Panc1 (cell line): Measurements from ENCODE around the gene ARMCX1.

Source experiments
- POLR2AphosphoS5 ChIP-seq: IDR thresholded peaks from 2 replicates; pipeline ENCODE4 v1.6.1; 2012; ENCODE audit warnings: mild to moderate bottlenecking, low read depth, low read length, moderate library complexity
- SIN3A ChIP-seq: IDR thresholded peaks from 2 replicates; pipeline ENCODE4 v1.6.1; 2012; ENCODE audit warnings: low read depth, mild to moderate bottlenecking, low read length, moderate library complexity, borderline replicate concordance; ENCODE audit not compliant: insufficient read depth
- TF ChIP-seq, protein P1 (sequence below): fragments of 450-650 bp; IDR thresholded peaks from 2 replicates; pipeline ENCODE4 v1.5.1; 2017; ENCODE audit warnings: mild to moderate bottlenecking
- TF ChIP-seq, protein P2 (sequence below), 2 experiments: IDR thresholded peaks; 2 replicates each; pipeline ENCODE4 v1.6.1; 2011 to 2012; ENCODE audit warnings: low read depth in 2 of 2, control low read depth in 1 of 2, low read length in 1 of 2, mild to moderate bottlenecking in 1 of 2, moderate library complexity in 1 of 2; ENCODE audit not compliant: insufficient read depth in 1 of 2

DNA sequence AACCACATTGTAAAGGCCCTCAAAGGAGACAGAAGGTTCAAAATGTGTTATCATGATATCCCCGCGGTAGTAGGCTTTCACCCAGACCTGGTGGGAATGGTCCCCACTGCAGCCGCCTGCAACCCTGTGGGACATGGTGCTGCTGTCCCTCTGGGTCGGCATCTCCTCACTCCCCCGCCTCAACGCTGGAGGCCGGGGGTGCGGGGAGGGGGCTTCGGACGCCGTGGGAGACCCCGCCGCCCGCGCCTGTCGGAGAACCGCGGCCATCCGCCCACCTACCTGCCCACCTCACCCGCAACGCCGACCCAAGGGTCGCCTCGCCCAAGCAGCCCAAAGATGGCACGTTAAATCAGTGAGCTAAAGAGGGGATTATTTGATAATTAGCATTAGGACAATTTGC, 11.2 kb upstream of the ARMCX1 start:
- TF ChIP-seq POLR2AphosphoS5 (no peak), SIN3A (no peak)
- TF ChIP-seq, protein P1, sequence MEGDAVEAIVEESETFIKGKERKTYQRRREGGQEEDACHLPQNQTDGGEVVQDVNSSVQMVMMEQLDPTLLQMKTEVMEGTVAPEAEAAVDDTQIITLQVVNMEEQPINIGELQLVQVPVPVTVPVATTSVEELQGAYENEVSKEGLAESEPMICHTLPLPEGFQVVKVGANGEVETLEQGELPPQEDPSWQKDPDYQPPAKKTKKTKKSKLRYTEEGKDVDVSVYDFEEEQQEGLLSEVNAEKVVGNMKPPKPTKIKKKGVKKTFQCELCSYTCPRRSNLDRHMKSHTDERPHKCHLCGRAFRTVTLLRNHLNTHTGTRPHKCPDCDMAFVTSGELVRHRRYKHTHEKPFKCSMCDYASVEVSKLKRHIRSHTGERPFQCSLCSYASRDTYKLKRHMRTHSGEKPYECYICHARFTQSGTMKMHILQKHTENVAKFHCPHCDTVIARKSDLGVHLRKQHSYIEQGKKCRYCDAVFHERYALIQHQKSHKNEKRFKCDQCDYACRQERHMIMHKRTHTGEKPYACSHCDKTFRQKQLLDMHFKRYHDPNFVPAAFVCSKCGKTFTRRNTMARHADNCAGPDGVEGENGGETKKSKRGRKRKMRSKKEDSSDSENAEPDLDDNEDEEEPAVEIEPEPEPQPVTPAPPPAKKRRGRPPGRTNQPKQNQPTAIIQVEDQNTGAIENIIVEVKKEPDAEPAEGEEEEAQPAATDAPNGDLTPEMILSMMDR: no peak
- TF ChIP-seq, protein P2, sequence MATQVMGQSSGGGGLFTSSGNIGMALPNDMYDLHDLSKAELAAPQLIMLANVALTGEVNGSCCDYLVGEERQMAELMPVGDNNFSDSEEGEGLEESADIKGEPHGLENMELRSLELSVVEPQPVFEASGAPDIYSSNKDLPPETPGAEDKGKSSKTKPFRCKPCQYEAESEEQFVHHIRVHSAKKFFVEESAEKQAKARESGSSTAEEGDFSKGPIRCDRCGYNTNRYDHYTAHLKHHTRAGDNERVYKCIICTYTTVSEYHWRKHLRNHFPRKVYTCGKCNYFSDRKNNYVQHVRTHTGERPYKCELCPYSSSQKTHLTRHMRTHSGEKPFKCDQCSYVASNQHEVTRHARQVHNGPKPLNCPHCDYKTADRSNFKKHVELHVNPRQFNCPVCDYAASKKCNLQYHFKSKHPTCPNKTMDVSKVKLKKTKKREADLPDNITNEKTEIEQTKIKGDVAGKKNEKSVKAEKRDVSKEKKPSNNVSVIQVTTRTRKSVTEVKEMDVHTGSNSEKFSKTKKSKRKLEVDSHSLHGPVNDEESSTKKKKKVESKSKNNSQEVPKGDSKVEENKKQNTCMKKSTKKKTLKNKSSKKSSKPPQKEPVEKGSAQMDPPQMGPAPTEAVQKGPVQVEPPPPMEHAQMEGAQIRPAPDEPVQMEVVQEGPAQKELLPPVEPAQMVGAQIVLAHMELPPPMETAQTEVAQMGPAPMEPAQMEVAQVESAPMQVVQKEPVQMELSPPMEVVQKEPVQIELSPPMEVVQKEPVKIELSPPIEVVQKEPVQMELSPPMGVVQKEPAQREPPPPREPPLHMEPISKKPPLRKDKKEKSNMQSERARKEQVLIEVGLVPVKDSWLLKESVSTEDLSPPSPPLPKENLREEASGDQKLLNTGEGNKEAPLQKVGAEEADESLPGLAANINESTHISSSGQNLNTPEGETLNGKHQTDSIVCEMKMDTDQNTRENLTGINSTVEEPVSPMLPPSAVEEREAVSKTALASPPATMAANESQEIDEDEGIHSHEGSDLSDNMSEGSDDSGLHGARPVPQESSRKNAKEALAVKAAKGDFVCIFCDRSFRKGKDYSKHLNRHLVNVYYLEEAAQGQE (IDR thresholded peaks at IDR 0.05; ENCODE audit: insufficient read depth in 1 of 2, low read depth in 2 of 2, low read length in 1 of 2): no peak
